GM19468 (cell line): ENCODE results near the gene CD81.

ENCODE experiments used
- ATAC-seq: cut with Tn5 transposase; IDR thresholded peaks from one replicate; pipeline ENCODE4 v1.9.1; 2021; ENCODE audit warnings: mild to moderate bottlenecking, moderate library complexity, moderate number of reproducible peaks; ENCODE audit not compliant: unreplicated experiment; ENCODE audit errors: extremely low read depth

The CD81 gene

GRCh38 chr11:2388431-2389376, 11.6 kb downstream of the CD81 start:
- no peak for ATAC-seq

GRCh38 chr11:2389377-2390026, 12.4 kb downstream of the CD81 start:
- ATAC-seq, result no peak

GRCh38 chr11:2390091-2390724, 13.1 kb downstream of the CD81 start:
- no peak for ATAC-seq

GRCh38 chr11:2390725-2391151, 13.6 kb downstream of the CD81 start:
- no peak for ATAC-seq

GRCh38 chr11:2391181-2391975, 14.3 kb downstream of the CD81 start:
- no peak for ATAC-seq

- no peak for ATAC-seq
These were observed 15.3 kb downstream of the CD81 start for GRCh38 chr11:2392241-2392959.

GRCh38 chr11:2393111-2393868, 16.2 kb downstream of the CD81 start:
- ATAC-seq, result no peak

GRCh38 chr11:2393941-2394817, 17.1 kb downstream of the CD81 start:
- no peak for ATAC-seq

GRCh38 chr11:2394818-2395105, 17.7 kb downstream of the CD81 start:
- no peak for ATAC-seq

GRCh38 chr11:2395211-2395730, 18.2 kb downstream of the CD81 start:
- ATAC-seq, result no peak

- ATAC-seq, result no peak
These were observed 18.7 kb downstream of the CD81 start for GRCh38 chr11:2395856-2396255.

GRCh38 chr11:2396471-2396870, 19.4 kb downstream of the CD81 start:
- ATAC-seq, result no peak

- ATAC-seq, result no peak
These were observed 19.9 kb downstream of the CD81 start for GRCh38 chr11:2397005-2397404.

- no peak for ATAC-seq
These were observed 21.7 kb downstream of the CD81 start for GRCh38 chr11:2398664-2399355.

GRCh38 chr11:2399488-2400068, 22.5 kb downstream of the CD81 start:
- no peak for ATAC-seq

GRCh38 chr11:2400069-2400761, 23.1 kb downstream of the CD81 start, which contains the start of gene TSSC4:
Gene TSSC4, plus strand, starts transcription at chr11:2400750. Its CDS starts 1,884 bp downstream, at chr11:2402634.
- peak; percentile 78 for ATAC-seq
